Measurements from ENCODE around the gene KIFAP3. TPM values are rescaled to one million over a fixed set of nuclear protein-coding genes. Genes with fewer than 3 reads are reported as not detected.
"Not testable (repeated sequence)": the region's sequence is repeated elsewhere in the genome, so short reads cannot be mapped to it uniquely, and the experiment has no call there.

Gene KIFAP3
- total RNA-seq, 1 experiment from 2014 or later = 3.8 TPM

DNA sequence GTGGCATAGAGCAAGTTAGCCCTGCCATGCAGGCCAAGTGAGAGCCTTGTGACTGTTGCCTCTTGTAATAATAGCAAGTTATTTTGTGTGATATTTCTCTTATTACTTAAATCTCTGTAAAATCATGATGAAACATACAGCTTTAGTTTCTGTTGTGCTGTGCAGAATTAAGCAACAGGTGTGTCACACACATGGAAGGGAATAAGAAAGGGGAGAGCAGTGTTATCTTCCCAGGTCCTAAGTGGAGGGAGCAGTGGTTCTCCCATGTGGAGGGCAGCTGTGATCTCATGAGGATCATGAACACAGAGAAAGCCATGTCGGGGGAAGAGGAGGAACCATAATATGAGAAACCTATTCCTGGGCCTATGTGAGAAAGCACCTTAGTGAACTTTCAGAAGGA, 155.6 kb downstream of the KIFAP3 start:
- no peaks in the 10 kb centered on the region for H3K23me2 ChIP-seq (ENCODE audit: insufficient read length, low read depth, low read length, poor library complexity, severe bottlenecking)
- no peaks in the 10 kb centered on the region for H3K36me3 Mint-ChIP-seq (ENCODE audit: insufficient read depth in 1 of 3, low read depth in 3 of 3)

GRCh38 chr1:169918220-169918619, 156.3 kb downstream of the KIFAP3 start:
- not testable (repeated sequence) for H3K56ac ChIP-seq (ENCODE audit: insufficient read length, low read depth, low read length); H3K4me2 ChIP-seq (ENCODE audit: insufficient read depth, insufficient read length, low read length); H3K4ac ChIP-seq (ENCODE audit: low read depth, low read length); H3K4me1 ChIP-seq (ENCODE audit: insufficient read depth, low read length); H2BK15ac ChIP-seq (ENCODE audit: low read depth, low read length); H4K8ac ChIP-seq (replicated peaks; ENCODE audit: insufficient read length, low read depth, low read length); H3K9me3 ChIP-seq (ENCODE audit: control insufficient read depth, low read depth, low read length); H3K27ac Mint-ChIP-seq; H2AK5ac ChIP-seq (ENCODE audit: insufficient read length, low read length); H2BK20ac ChIP-seq (ENCODE audit: low read depth, low read length, poor library complexity, severe bottlenecking); H3K27me3 Mint-ChIP-seq (ENCODE audit: low read depth); H2BK5ac ChIP-seq (ENCODE audit: insufficient read length, low read length); H3K9me3 Mint-ChIP-seq; H3K36me3 Mint-ChIP-seq (ENCODE audit: insufficient read depth in 1 of 3, low read depth in 3 of 3); H4K91ac ChIP-seq (ENCODE audit: insufficient read length, low read depth, low read length); H3K9ac ChIP-seq (ENCODE audit: extremely low read depth, insufficient read length, low read length); H3K23ac ChIP-seq (ENCODE audit: insufficient read length, low read depth, low read length); H3K79me2 ChIP-seq (ENCODE audit: insufficient read depth, low read length); DNase-seq; H3K23me2 ChIP-seq (ENCODE audit: insufficient read length, low read depth, low read length, poor library complexity, severe bottlenecking); H4K5ac ChIP-seq (ENCODE audit: insufficient read length, low read depth, low read length); H3K27me3 ChIP-seq (ENCODE audit: insufficient read depth, low read length); H2BK120ac ChIP-seq (ENCODE audit: low read depth, low read length, poor library complexity, severe bottlenecking); H3K4me3 Mint-ChIP-seq; H3K27ac ChIP-seq (ENCODE audit: insufficient read length, low read depth, low read length); H3K4me1 Mint-ChIP-seq; H3K79me1 ChIP-seq (ENCODE audit: insufficient read depth, low read depth, low read length, poor library complexity, severe bottlenecking); H3K14ac ChIP-seq (ENCODE audit: insufficient read depth, low read length); H2BK12ac ChIP-seq (ENCODE audit: insufficient read length, low read depth, low read length); H3T11ph ChIP-seq (ENCODE audit: low read length); H2AFZ ChIP-seq (ENCODE audit: low read length); H4K20me1 ChIP-seq (ENCODE audit: control insufficient read depth, insufficient read depth, insufficient read length); H3K18ac ChIP-seq (ENCODE audit: insufficient read length, low read depth, low read length)
- no CpG with 5 or more reads among the region's 9 CpGs for WGBS (ENCODE audit: extremely low coverage, insufficient read length, low lambda C conversion rate)

More for the DNA sequence above, 155.6 kb downstream of the KIFAP3 start:
- H2BK20ac ChIP-seq (ENCODE audit: low read depth, low read length, poor library complexity, severe bottlenecking) = no peak overlapping the region
- whole genome bisulfite sequencing (ENCODE audit: extremely low coverage, insufficient read length, low lambda C conversion rate) = no CpG with 5 or more reads among the region's 1 CpG
- no peaks in the 10 kb centered on the region for H3K9me3 Mint-ChIP-seq
- no peak overlapping the region for H2BK5ac ChIP-seq (ENCODE audit: insufficient read length, low read length)
- no peak overlapping the region for H3K14ac ChIP-seq (ENCODE audit: insufficient read depth, low read length)
- H3K18ac ChIP-seq (ENCODE audit: insufficient read length, low read depth, low read length) = no peak overlapping the region
- no peaks in the 10 kb centered on the region for H3K4me1 ChIP-seq (ENCODE audit: insufficient read depth, low read length)
- no peak overlapping the region for H2AK5ac ChIP-seq (ENCODE audit: insufficient read length, low read length)
- no peak overlapping the region for H3K27ac ChIP-seq (ENCODE audit: insufficient read length, low read depth, low read length)
- H2AFZ ChIP-seq (ENCODE audit: low read length) = no peak overlapping the region
- no peaks in the 10 kb centered on the region for H4K20me1 ChIP-seq (ENCODE audit: control insufficient read depth, insufficient read depth, insufficient read length)
- no peak overlapping the region for H4K5ac ChIP-seq (ENCODE audit: insufficient read length, low read depth, low read length)
- no peak overlapping the region for H3K4me3 Mint-ChIP-seq
- no peak overlapping the region for H3K9ac ChIP-seq (ENCODE audit: extremely low read depth, insufficient read length, low read length)
- H2BK15ac ChIP-seq (ENCODE audit: low read depth, low read length) = no peak overlapping the region
- peaks cover 3% of the 10 kb centered on the region; the same call in 1 of the 2 replicates for H3K27me3 Mint-ChIP-seq (ENCODE audit: low read depth)
- no peak overlapping the region for H3K56ac ChIP-seq (ENCODE audit: insufficient read length, low read depth, low read length)
- no peak overlapping the region for H3K27ac Mint-ChIP-seq
- no peaks in the 10 kb centered on the region for H3K79me1 ChIP-seq (ENCODE audit: insufficient read depth, low read depth, low read length, poor library complexity, severe bottlenecking)
- H3K27me3 ChIP-seq (ENCODE audit: insufficient read depth, low read length) = no peaks in the 10 kb centered on the region
- no peaks in the 10 kb centered on the region for H3K9me3 ChIP-seq (ENCODE audit: control insufficient read depth, low read depth, low read length)
- H3K4me1 Mint-ChIP-seq = peaks cover 2 to 5% of the 10 kb centered on the region in 2 experiments; a peak in 3 of 4 replicates
- no peak overlapping the region for H3K4ac ChIP-seq (ENCODE audit: low read depth, low read length)
- H2BK120ac ChIP-seq (ENCODE audit: low read depth, low read length, poor library complexity, severe bottlenecking) = no peak overlapping the region
- no peak overlapping the region for H3K23ac ChIP-seq (ENCODE audit: insufficient read length, low read depth, low read length)
- no peak overlapping the region for H4K8ac ChIP-seq (replicated peaks; ENCODE audit: insufficient read length, low read depth, low read length)
- TF ChIP-seq, protein P1, sequence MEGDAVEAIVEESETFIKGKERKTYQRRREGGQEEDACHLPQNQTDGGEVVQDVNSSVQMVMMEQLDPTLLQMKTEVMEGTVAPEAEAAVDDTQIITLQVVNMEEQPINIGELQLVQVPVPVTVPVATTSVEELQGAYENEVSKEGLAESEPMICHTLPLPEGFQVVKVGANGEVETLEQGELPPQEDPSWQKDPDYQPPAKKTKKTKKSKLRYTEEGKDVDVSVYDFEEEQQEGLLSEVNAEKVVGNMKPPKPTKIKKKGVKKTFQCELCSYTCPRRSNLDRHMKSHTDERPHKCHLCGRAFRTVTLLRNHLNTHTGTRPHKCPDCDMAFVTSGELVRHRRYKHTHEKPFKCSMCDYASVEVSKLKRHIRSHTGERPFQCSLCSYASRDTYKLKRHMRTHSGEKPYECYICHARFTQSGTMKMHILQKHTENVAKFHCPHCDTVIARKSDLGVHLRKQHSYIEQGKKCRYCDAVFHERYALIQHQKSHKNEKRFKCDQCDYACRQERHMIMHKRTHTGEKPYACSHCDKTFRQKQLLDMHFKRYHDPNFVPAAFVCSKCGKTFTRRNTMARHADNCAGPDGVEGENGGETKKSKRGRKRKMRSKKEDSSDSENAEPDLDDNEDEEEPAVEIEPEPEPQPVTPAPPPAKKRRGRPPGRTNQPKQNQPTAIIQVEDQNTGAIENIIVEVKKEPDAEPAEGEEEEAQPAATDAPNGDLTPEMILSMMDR (conservative IDR thresholded peaks at IDR 0.05) = no peak
- H4K91ac ChIP-seq (ENCODE audit: insufficient read length, low read depth, low read length) = no peak overlapping the region
- no peak overlapping the region for H3K4me2 ChIP-seq (ENCODE audit: insufficient read depth, insufficient read length, low read length)
- H3K79me2 ChIP-seq (ENCODE audit: insufficient read depth, low read length) = no peaks in the 10 kb centered on the region
- H2BK12ac ChIP-seq (ENCODE audit: insufficient read length, low read depth, low read length) = no peak overlapping the region
- H3T11ph ChIP-seq (ENCODE audit: low read length) = no peak overlapping the region
- no peak for DNase-seq

All from H9 (cell line).